Measurements from ENCODE around the gene GHDC.
"Not testable (repeated sequence)": the region's sequence is repeated elsewhere in the genome, so short reads cannot be mapped to it uniquely, and the experiment has no call there.

GHDC gene

GRCh38 chr17:42193969-42194899, at the start of gene GHDC:
Gene GHDC (minus strand): TSS chr17:42194494. CDS start chr17:42193581, 913 bp downstream.
- Histone ChIP-seq H3K9ac (ENCODE audit: low read length) (peak within 1 kb of the TSS; percentile 82), H3K27ac (ENCODE audit: low read length) (peak within 1 kb of the TSS; percentile 58)

GRCh38 chr17:42243493-42243982, 49.2 kb upstream of the GHDC start:
- Histone ChIP-seq H3K9ac (ENCODE audit: low read length) (no peak overlapping the region), H3K27me3 (ENCODE audit: low read depth, low read length) (no peaks in the 10 kb centered on the region), H3K4me3 (ENCODE audit: low read length) (no peak overlapping the region), H3K27ac (ENCODE audit: low read length) (no peak overlapping the region), H3K79me2 (ENCODE audit: low read length) (peaks cover 82% of the 10 kb centered on the region), H3K9me3 (ENCODE audit: insufficient read depth, low read length) (no peaks in the 10 kb centered on the region), H3K4me2 (ENCODE audit: low read length) (no peak overlapping the region), H3K36me3 (replicated peaks; ENCODE audit: low read depth, low read length) (peaks cover 10% of the 10 kb centered on the region), H2AFZ (ENCODE audit: low read depth, low read length) (no peak overlapping the region), H4K20me1 (ENCODE audit: insufficient read depth, low read length) (peaks cover 70% of the 10 kb centered on the region), H3K4me1 (ENCODE audit: low read length) (peaks cover 3% of the 10 kb centered on the region; the same call in 1 of the 2 replicates)
- TF ChIP-seq CTCF (IDR thresholded peaks at IDR 0.05; ENCODE audit: low read depth, low read length) (no peak), EZH2phosphoT487 (IDR thresholded peaks at IDR 0.05; ENCODE audit: low read depth) (no peak)

More at GRCh38 chr17:42193969-42194899, at the start of gene GHDC:
- Histone ChIP-seq H3K9me3 (ENCODE audit: insufficient read depth, low read length) (no peaks in the 10 kb centered on the region), H3K79me2 (ENCODE audit: low read length) (peaks cover 3% of the 10 kb centered on the region; the same call in 1 of the 2 replicates), H3K36me3 (replicated peaks; ENCODE audit: low read depth, low read length) (peaks cover 2% of the 10 kb centered on the region), H4K20me1 (ENCODE audit: insufficient read depth, low read length) (no peaks in the 10 kb centered on the region), H3K4me2 (ENCODE audit: low read length) (peak within 1 kb of the TSS; percentile 97), H2AFZ (ENCODE audit: low read depth, low read length) (peak within 1 kb of the TSS; percentile 97), H3K4me1 (ENCODE audit: low read length) (peaks cover 21% of the 10 kb centered on the region), H3K27me3 (ENCODE audit: low read depth, low read length) (no peaks in the 10 kb centered on the region), H3K4me3 (ENCODE audit: low read length) (peak within 1 kb of the TSS; percentile 98)
- no peak for TF ChIP-seq EZH2phosphoT487 (IDR thresholded peaks at IDR 0.05; ENCODE audit: low read depth)
- TF ChIP-seq CTCF (IDR thresholded peaks at IDR 0.05; ENCODE audit: low read depth, low read length): no peak

GRCh38 chr17:42241871-42242270, 47.6 kb upstream of the GHDC start:
- Histone ChIP-seq H4K20me1 (ENCODE audit: insufficient read depth, low read length) (peaks cover 66% of the 10 kb centered on the region), H3K4me2 (ENCODE audit: low read length) (no peak overlapping the region), H3K9me3 (ENCODE audit: insufficient read depth, low read length) (no peaks in the 10 kb centered on the region), H3K27ac (ENCODE audit: low read length) (no peak overlapping the region), H3K79me2 (ENCODE audit: low read length) (peaks cover 82% of the 10 kb centered on the region), H3K4me3 (ENCODE audit: low read length) (no peak overlapping the region), H3K9ac (ENCODE audit: low read length) (no peak overlapping the region), H3K4me1 (ENCODE audit: low read length) (no peaks in the 10 kb centered on the region), H3K27me3 (ENCODE audit: low read depth, low read length) (no peaks in the 10 kb centered on the region), H3K36me3 (replicated peaks; ENCODE audit: low read depth, low read length) (no peaks in the 10 kb centered on the region), H2AFZ (ENCODE audit: low read depth, low read length) (no peak overlapping the region)
- no peak for TF ChIP-seq EZH2phosphoT487 (IDR thresholded peaks at IDR 0.05; ENCODE audit: low read depth)
- TF ChIP-seq CTCF (IDR thresholded peaks at IDR 0.05; ENCODE audit: low read depth, low read length): no peak

GRCh38 chr17:42240863-42241262, 46.6 kb upstream of the GHDC start:
- H4K20me1 ChIP-seq (ENCODE audit: insufficient read depth, low read length): peaks cover 69% of the 10 kb centered on the region
- not testable (repeated sequence) for H3K27me3 ChIP-seq (ENCODE audit: low read depth, low read length); H3K9me3 ChIP-seq (ENCODE audit: insufficient read depth, low read length); H3K4me2 ChIP-seq (ENCODE audit: low read length); H2AFZ ChIP-seq (ENCODE audit: low read depth, low read length); H3K4me3 ChIP-seq (ENCODE audit: low read length); H3K4me1 ChIP-seq (ENCODE audit: low read length); H3K36me3 ChIP-seq (replicated peaks; ENCODE audit: low read depth, low read length); H3K27ac ChIP-seq (ENCODE audit: low read length); H3K9ac ChIP-seq (ENCODE audit: low read length)
- peaks cover 82% of the 10 kb centered on the region for H3K79me2 ChIP-seq (ENCODE audit: low read length)
